ENCODE data around the gene GDF7. TPM values are rescaled to one million over a fixed set of nuclear protein-coding genes. Genes with fewer than 3 reads are reported as not detected.

The GDF7 gene
- polyA plus RNA-seq, 1 donor (not counting 4 experiments of a cell fraction or from before 2014, with no cell fraction given) = not detected

DNA sequence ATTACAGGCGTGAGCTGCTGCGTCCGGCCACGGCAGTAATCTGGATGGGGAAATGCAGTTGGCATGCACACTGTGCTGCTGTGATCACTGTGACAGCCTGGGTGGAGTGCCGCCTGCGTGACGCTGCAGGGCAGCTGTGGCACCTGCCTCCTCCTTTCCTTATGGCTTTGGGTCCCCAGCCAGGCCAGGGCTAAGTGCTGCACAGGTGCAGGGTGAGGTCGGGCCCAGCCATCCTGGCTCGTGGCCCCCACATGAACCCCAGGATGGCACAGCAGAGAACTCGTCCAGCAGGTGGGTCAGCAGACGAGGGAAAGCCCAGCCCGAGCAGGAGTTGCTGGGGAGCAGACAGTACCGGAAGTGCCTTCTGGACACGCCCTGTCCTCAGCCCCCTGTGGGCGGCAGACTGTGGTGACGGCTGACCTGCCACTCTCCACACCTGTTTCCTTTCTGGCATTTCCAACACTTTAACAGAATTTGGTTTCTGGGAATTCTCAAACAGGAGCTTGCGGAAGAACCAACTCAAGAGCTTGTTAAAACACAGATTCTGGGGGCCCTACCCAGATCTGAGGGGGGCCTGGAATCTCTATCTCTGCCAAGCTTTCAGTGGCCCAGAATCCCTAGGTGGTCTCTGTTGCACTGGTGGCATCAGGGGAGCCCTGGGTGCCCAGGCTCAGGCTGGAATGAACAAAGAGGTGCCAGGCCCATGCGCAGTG, 33.0 kb upstream of the GDF7 start:
- FAIRE-seq = no peak
- H3K4me1 ChIP-seq (ENCODE audit: control insufficient read depth, extremely low read depth, insufficient read depth, low read length) = peaks cover 21% of the 10 kb centered on the region
- peaks cover 0 to 23% of the 10 kb centered on the region in 2 experiments for H3K36me3 ChIP-seq (ENCODE audit: control insufficient read depth in 2 of 2, extremely low read depth in 1 of 2, insufficient read depth in 2 of 2, low read length in 2 of 2)
- no peak overlapping the region for H3K9ac ChIP-seq (ENCODE audit: control insufficient read depth, extremely low read depth, insufficient read depth, low read length)
- H3K27me3 ChIP-seq (ENCODE audit: control insufficient read depth, extremely low read depth, insufficient read depth, low read length) = no peaks in the 10 kb centered on the region
- H4K20me1 ChIP-seq (ENCODE audit: control insufficient read depth, extremely low read depth, insufficient read depth, low read length) = peaks cover 3% of the 10 kb centered on the region
- dilution Hi-C loops (cut with MboI; ENCODE audit: extremely low pct_ligation_motif_present, low sequenced_read_pairs) = no loop called here
- no peak overlapping the region for H2AFZ ChIP-seq (ENCODE audit: control insufficient read depth, low read length)
- TF ChIP-seq EZH2 (IDR thresholded peaks at IDR 0.05; ENCODE audit: low read length) = no peak
- TF ChIP-seq, protein P1, sequence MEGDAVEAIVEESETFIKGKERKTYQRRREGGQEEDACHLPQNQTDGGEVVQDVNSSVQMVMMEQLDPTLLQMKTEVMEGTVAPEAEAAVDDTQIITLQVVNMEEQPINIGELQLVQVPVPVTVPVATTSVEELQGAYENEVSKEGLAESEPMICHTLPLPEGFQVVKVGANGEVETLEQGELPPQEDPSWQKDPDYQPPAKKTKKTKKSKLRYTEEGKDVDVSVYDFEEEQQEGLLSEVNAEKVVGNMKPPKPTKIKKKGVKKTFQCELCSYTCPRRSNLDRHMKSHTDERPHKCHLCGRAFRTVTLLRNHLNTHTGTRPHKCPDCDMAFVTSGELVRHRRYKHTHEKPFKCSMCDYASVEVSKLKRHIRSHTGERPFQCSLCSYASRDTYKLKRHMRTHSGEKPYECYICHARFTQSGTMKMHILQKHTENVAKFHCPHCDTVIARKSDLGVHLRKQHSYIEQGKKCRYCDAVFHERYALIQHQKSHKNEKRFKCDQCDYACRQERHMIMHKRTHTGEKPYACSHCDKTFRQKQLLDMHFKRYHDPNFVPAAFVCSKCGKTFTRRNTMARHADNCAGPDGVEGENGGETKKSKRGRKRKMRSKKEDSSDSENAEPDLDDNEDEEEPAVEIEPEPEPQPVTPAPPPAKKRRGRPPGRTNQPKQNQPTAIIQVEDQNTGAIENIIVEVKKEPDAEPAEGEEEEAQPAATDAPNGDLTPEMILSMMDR (optimal IDR thresholded peaks at IDR 0.05 in 1 of 3, IDR thresholded peaks at IDR 0.05 in 1 of 3, conservative IDR thresholded peaks at IDR 0.05 in 1 of 3; ENCODE audit: extremely low read depth in 1 of 3, insufficient read depth in 2 of 3, low read length in 3 of 3) = no peak
- no peak overlapping the region for H3K4me2 ChIP-seq (ENCODE audit: control insufficient read depth, extremely low read depth, insufficient read depth, low read depth, low read length)
- H3K4me3 ChIP-seq (ENCODE audit: control insufficient read depth in 2 of 3, extremely low read depth in 1 of 3, insufficient read depth in 2 of 3, low read depth in 1 of 3, low read length in 3 of 3) = no peak overlapping the region
- no peaks in the 10 kb centered on the region for H3K9me3 ChIP-seq (ENCODE audit: control insufficient read depth, low read depth, low read length)
- no peaks in the 10 kb centered on the region for H3K9me1 ChIP-seq (ENCODE audit: control insufficient read depth, extremely low read depth, insufficient read depth, low read length)
- no peak for DNase-seq (ENCODE audit: low read depth, low spot score)
- no peak overlapping the region for H3K27ac ChIP-seq (ENCODE audit: control insufficient read depth, insufficient read depth, low read length)
- no peaks in the 10 kb centered on the region for H3K79me2 ChIP-seq (ENCODE audit: control insufficient read depth, insufficient read depth, low read length)

DNA sequence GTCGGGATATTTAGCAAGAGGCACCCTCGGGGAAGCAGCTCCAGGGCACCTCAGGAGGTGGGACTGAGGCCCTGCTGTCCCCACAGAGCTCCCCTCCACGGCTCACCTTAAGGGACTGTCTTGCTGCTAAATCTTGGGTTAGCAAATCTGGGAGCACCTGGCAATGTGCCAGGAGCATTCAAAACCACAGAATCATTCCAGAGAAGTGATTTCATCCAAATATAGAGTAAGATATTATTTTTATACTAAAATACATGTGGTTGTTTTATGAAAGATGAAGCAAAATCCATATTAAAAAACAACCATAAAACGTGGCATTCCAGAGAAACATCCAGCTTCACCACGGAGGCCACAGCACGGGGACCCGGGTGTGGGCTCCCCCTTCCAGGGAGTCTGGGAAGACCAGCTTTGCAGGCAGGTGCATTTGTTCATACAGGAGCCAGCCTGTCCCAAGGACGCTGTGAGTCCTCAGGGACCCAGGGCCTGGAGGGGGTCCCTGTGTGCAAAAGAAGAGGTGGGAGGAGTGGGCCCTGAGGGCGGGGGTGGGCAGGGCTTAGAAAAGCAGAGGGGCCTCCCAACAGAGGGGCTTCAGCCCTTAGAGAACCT, 32.3 kb upstream of the GDF7 start:
- H3K9ac ChIP-seq (ENCODE audit: control insufficient read depth, extremely low read depth, insufficient read depth, low read length) = no peak overlapping the region
- H3K4me3 ChIP-seq (ENCODE audit: control insufficient read depth in 2 of 3, extremely low read depth in 1 of 3, insufficient read depth in 2 of 3, low read depth in 1 of 3, low read length in 3 of 3) = no peak overlapping the region
- dilution Hi-C loops (cut with MboI; ENCODE audit: extremely low pct_ligation_motif_present, low sequenced_read_pairs) = no loop called here
- H3K4me2 ChIP-seq (ENCODE audit: control insufficient read depth, extremely low read depth, insufficient read depth, low read depth, low read length) = no peak overlapping the region
- H4K20me1 ChIP-seq (ENCODE audit: control insufficient read depth, extremely low read depth, insufficient read depth, low read length) = peaks cover 3% of the 10 kb centered on the region
- no peaks in the 10 kb centered on the region for H3K9me3 ChIP-seq (ENCODE audit: control insufficient read depth, low read depth, low read length)
- no peaks in the 10 kb centered on the region for H3K79me2 ChIP-seq (ENCODE audit: control insufficient read depth, insufficient read depth, low read length)
- no peak overlapping the region for H2AFZ ChIP-seq (ENCODE audit: control insufficient read depth, low read length)
- DNase-seq (ENCODE audit: low read depth, low spot score) (no peak), FAIRE-seq (peak; percentile 32)
- peaks cover 3 to 24% of the 10 kb centered on the region in 2 experiments for H3K36me3 ChIP-seq (ENCODE audit: control insufficient read depth in 2 of 2, extremely low read depth in 1 of 2, insufficient read depth in 2 of 2, low read length in 2 of 2)
- no peak for TF ChIP-seq EZH2 (IDR thresholded peaks at IDR 0.05; ENCODE audit: low read length)
- TF ChIP-seq, protein P1 (optimal IDR thresholded peaks at IDR 0.05 in 1 of 3, IDR thresholded peaks at IDR 0.05 in 1 of 3, conservative IDR thresholded peaks at IDR 0.05 in 1 of 3; ENCODE audit: extremely low read depth in 1 of 3, insufficient read depth in 2 of 3, low read length in 3 of 3) = no peak
- no peaks in the 10 kb centered on the region for H3K9me1 ChIP-seq (ENCODE audit: control insufficient read depth, extremely low read depth, insufficient read depth, low read length)
- no peaks in the 10 kb centered on the region for H3K27me3 ChIP-seq (ENCODE audit: control insufficient read depth, extremely low read depth, insufficient read depth, low read length)
- peaks cover 21% of the 10 kb centered on the region for H3K4me1 ChIP-seq (ENCODE audit: control insufficient read depth, extremely low read depth, insufficient read depth, low read length)
- H3K27ac ChIP-seq (ENCODE audit: control insufficient read depth, insufficient read depth, low read length) = no peak overlapping the region
